HEK293 (cell line): ENCODE measurements around the gene CHRNA5.
"Not testable (repeated sequence)": the region's sequence is repeated elsewhere in the genome, so short reads cannot be mapped to it uniquely, and the experiment has no call there.

Experiments
- CTCF ChIA-PET: fragments of 350-600 bp; formaldehyde crosslinking; extraction: SDS; loops from one replicate; lab custom pipeline; 2021; ENCODE audit warnings: antibody characterized with exemption; lab: Yijun Ruan, JAX
- POLR2A ChIA-PET: fragments of 300-600 bp; formaldehyde crosslinking; extraction: SDS; loops from one replicate; lab custom pipeline; 2020; ENCODE audit warnings: antibody characterized with exemption, inconsistent platforms; lab: Yijun Ruan, JAX
- H3K27ac ChIP-seq: fragments of 200-500 bp; sonication (Bioruptor generic); 2 replicates; pipeline ENCODE4 v1.5.1; 2014; ENCODE audit warnings: low read depth, low read length, control low read depth, inconsistent platforms; ENCODE audit errors: extremely low read depth
- H3K36me3 ChIP-seq, 2 experiments: fragments of 200-500 bp in 1 of 2; sonication (Bioruptor generic) in 1 of 2; 1 replicate in 1 of 2; 2 replicates in 1 of 2; pipeline ENCODE4 v1.5.1; 2014 to 2017; ENCODE audit warnings: inconsistent platforms in 2 of 2, low read length in 2 of 2; ENCODE audit not compliant: control insufficient read depth in 2 of 2, insufficient read depth in 1 of 2
- H3K4me1 ChIP-seq: fragments of 200-500 bp; sonication (Bioruptor generic); 2 replicates; pipeline ENCODE4 v1.5.1; 2014; ENCODE audit warnings: mild to moderate bottlenecking, low read length, inconsistent platforms; ENCODE audit not compliant: control insufficient read depth, insufficient read depth
- H3K4me3 ChIP-seq: 2 replicates; pipeline ENCODE4 v1.5.1; 2011; ENCODE audit warnings: low read depth, mild to moderate bottlenecking, control low read depth, low read length, moderate library complexity
- H3K9me3 ChIP-seq: fragments of 200-500 bp; sonication (Bioruptor generic); 2 replicates; pipeline ENCODE4 v1.5.1; 2014; ENCODE audit warnings: low read depth, low read length, inconsistent platforms; ENCODE audit not compliant: control insufficient read depth, insufficient read depth
- HOXA7 ChIP-seq: sonication (generic); formaldehyde crosslinking; IDR thresholded peaks from 2 replicates; pipeline ENCODE4 v1.8.1; 2022; ENCODE audit warnings: missing genetic modification reagents, borderline replicate concordance
- KLF9 ChIP-seq: fragments of 450-650 bp; formaldehyde crosslinking; IDR thresholded peaks from 2 replicates; pipeline ENCODE4 v1.5.1; 2016; ENCODE audit warnings: missing biosample characterization, missing genetic modification characterization, low read depth
- OSR2 ChIP-seq: fragments of 450-650 bp; formaldehyde crosslinking; IDR thresholded peaks from 2 replicates; pipeline ENCODE4 v1.5.1; 2016; ENCODE audit warnings: missing biosample characterization, missing genetic modification characterization
- REPIN1 ChIP-seq: fragments of 450-650 bp; formaldehyde crosslinking; IDR thresholded peaks from 2 replicates; pipeline ENCODE4 v1.5.1; 2017; ENCODE audit warnings: missing biosample characterization, missing genetic modification characterization, low read depth
- SCRT1 ChIP-seq: fragments of 450-650 bp; formaldehyde crosslinking; IDR thresholded peaks from 2 replicates; pipeline ENCODE4 v1.5.1; 2016; ENCODE audit warnings: missing biosample characterization, missing genetic modification characterization, borderline replicate concordance
- WT1 ChIP-seq: fragments of 450-650 bp; formaldehyde crosslinking; IDR thresholded peaks from 2 replicates; pipeline ENCODE4 v1.5.1; 2016; ENCODE audit warnings: missing biosample characterization, missing genetic modification characterization
- ZFP3 ChIP-seq: fragments of 450-650 bp; formaldehyde crosslinking; IDR thresholded peaks from 2 replicates; pipeline ENCODE4 v1.5.1; 2016; ENCODE audit warnings: low read depth, missing biosample characterization, missing genetic modification characterization
- ZNF133 ChIP-seq: fragments of 450-650 bp; formaldehyde crosslinking; IDR thresholded peaks from 2 replicates; pipeline ENCODE4 v1.5.1; 2016; ENCODE audit warnings: missing biosample characterization, missing genetic modification characterization
- ZNF155 ChIP-seq: fragments of 450-650 bp; formaldehyde crosslinking; IDR thresholded peaks from 2 replicates; pipeline ENCODE4 v1.5.1; 2016; ENCODE audit warnings: missing biosample characterization, missing genetic modification characterization
- ZNF221 ChIP-seq: fragments of 450-650 bp; formaldehyde crosslinking; IDR thresholded peaks from 2 replicates; pipeline ENCODE4 v1.5.1; 2017; ENCODE audit warnings: missing biosample characterization, missing genetic modification characterization, borderline replicate concordance
- ZNF302 ChIP-seq: fragments of 450-650 bp; formaldehyde crosslinking; IDR thresholded peaks from 2 replicates; pipeline ENCODE4 v1.5.1; 2016; ENCODE audit warnings: missing biosample characterization, missing genetic modification characterization, low read depth
- ZNF324 ChIP-seq: fragments of 450-650 bp; formaldehyde crosslinking; IDR thresholded peaks from 2 replicates; pipeline ENCODE4 v1.5.1; 2016; ENCODE audit warnings: missing biosample characterization, missing genetic modification characterization
- ZNF391 ChIP-seq: fragments of 450-650 bp; formaldehyde crosslinking; IDR thresholded peaks from 2 replicates; pipeline ENCODE4 v1.5.1; 2016; ENCODE audit warnings: low read depth, missing biosample characterization, missing genetic modification characterization, borderline replicate concordance
- ZNF571 ChIP-seq: fragments of 450-650 bp; formaldehyde crosslinking; IDR thresholded peaks from 2 replicates; pipeline ENCODE4 v1.5.0; 2017; ENCODE audit warnings: missing biosample characterization, missing genetic modification characterization
- ZNF664 ChIP-seq: fragments of 450-650 bp; formaldehyde crosslinking; IDR thresholded peaks from 2 replicates; pipeline ENCODE4 v1.5.1; 2016; ENCODE audit warnings: missing biosample characterization, missing genetic modification characterization
- ZNF785 ChIP-seq: fragments of 450-650 bp; formaldehyde crosslinking; IDR thresholded peaks from 2 replicates; pipeline ENCODE4 v1.5.1; 2016; ENCODE audit warnings: missing biosample characterization, missing genetic modification characterization
- ZNF830 ChIP-seq: fragments of 450-650 bp; IDR thresholded peaks from 2 replicates; pipeline ENCODE4 v1.5.0; 2018; ENCODE audit warnings: missing biosample characterization, missing genetic modification characterization, low read depth, mild to moderate bottlenecking, moderate library complexity
- ZNF843 ChIP-seq: fragments of 450-650 bp; formaldehyde crosslinking; IDR thresholded peaks from 2 replicates; pipeline ENCODE4 v1.5.1; 2016; ENCODE audit warnings: missing biosample characterization, missing genetic modification characterization
- TF ChIP-seq, protein P1 (sequence below): fragments of 450-650 bp; formaldehyde crosslinking; IDR thresholded peaks from 2 replicates; pipeline ENCODE4 v1.5.0; 2017; ENCODE audit warnings: missing biosample characterization, missing genetic modification characterization, borderline replicate concordance
- TF ChIP-seq, protein P2 (sequence below): fragments of 450-650 bp; formaldehyde crosslinking; optimal IDR thresholded peaks from 2 replicates; pipeline ENCODE3; 2016; ENCODE audit warnings: missing biosample characterization, mild to moderate bottlenecking, missing genetic modification characterization
- TF ChIP-seq, protein P3 (sequence below): fragments of 450-650 bp; formaldehyde crosslinking; IDR thresholded peaks from 2 replicates; pipeline ENCODE4 v1.5.1; 2016; ENCODE audit warnings: missing biosample characterization, missing genetic modification characterization
- TF ChIP-seq, protein P4 (sequence below): fragments of 450-650 bp; formaldehyde crosslinking; IDR thresholded peaks from 2 replicates; pipeline ENCODE4 v1.5.1; 2016; ENCODE audit warnings: missing biosample characterization, missing genetic modification characterization
- TF ChIP-seq, protein P5 (sequence below): fragments of 450-650 bp; formaldehyde crosslinking; IDR thresholded peaks from 2 replicates; pipeline ENCODE4 v1.5.1; 2017; ENCODE audit warnings: missing biosample characterization, missing genetic modification characterization

CHRNA5 gene

DNA sequence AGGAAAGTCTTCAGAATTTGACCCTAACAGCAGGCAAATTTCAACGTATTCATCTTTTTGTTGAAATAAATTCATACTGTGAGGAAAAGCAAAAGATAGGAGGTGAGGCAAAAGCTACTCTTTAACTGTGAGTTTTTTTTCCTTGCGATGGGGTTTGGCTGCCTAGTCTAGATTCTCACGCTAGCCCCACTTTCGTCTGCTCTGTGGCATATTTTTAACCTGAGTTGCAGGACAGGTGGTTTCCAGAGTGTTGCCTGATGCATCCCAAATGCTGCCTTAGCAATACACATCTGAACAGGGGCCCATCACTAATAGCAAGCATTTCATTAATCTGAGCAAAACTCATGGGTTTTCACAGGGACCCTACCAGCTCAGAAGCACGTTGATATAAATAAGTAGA, 13.4 kb upstream of the CHRNA5 start:
- H3K36me3 ChIP-seq, result peaks cover 35 to 44% of the 10 kb centered on the region in 2 experiments
- no peaks in the 10 kb centered on the region for H3K4me1 ChIP-seq
- no peak overlapping the region for H3K27ac ChIP-seq
- no peaks in the 10 kb centered on the region for H3K9me3 ChIP-seq
- ChIA-PET POLR2A (interaction anchor here (2.3 to 2.5 kb wide), 2 partner anchors 12 to 13 kb away, joined by 7 to 25 read pairs; partner anchors contain the start of genes CHRNA5 and PSMA4), CTCF (interaction anchor here (0.5 to 0.9 kb wide), 4 partner anchors 63 to 593 kb away, joined by 3 read pairs; no protein-coding TSS in a partner anchor)
- TF ChIP-seq ZNF664, result no peak
- no peak for TF ChIP-seq ZFP3 (tag by site-specific recombination)
- no peak for TF ChIP-seq ZNF830
- TF ChIP-seq REPIN1 (tag by site-specific recombination), result no peak
- TF ChIP-seq, protein P1, sequence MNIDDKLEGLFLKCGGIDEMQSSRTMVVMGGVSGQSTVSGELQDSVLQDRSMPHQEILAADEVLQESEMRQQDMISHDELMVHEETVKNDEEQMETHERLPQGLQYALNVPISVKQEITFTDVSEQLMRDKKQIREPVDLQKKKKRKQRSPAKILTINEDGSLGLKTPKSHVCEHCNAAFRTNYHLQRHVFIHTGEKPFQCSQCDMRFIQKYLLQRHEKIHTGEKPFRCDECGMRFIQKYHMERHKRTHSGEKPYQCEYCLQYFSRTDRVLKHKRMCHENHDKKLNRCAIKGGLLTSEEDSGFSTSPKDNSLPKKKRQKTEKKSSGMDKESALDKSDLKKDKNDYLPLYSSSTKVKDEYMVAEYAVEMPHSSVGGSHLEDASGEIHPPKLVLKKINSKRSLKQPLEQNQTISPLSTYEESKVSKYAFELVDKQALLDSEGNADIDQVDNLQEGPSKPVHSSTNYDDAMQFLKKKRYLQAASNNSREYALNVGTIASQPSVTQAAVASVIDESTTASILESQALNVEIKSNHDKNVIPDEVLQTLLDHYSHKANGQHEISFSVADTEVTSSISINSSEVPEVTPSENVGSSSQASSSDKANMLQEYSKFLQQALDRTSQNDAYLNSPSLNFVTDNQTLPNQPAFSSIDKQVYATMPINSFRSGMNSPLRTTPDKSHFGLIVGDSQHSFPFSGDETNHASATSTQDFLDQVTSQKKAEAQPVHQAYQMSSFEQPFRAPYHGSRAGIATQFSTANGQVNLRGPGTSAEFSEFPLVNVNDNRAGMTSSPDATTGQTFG (tag by site-specific recombination), result no peak
- TF ChIP-seq ZNF391 (tag by site-specific recombination), result no peak
- TF ChIP-seq ZNF843 (tag by site-specific recombination), result no peak
- no peak for TF ChIP-seq ZNF324 (tag by site-specific recombination)
- TF ChIP-seq ZNF785 (tag by site-specific recombination), result no peak
- no peak for TF ChIP-seq OSR2 (tag by site-specific recombination)
- no peak for TF ChIP-seq ZNF133 (tag by site-specific recombination)
- no peak for TF ChIP-seq WT1 (tag by site-specific recombination)
- no peak for TF ChIP-seq ZNF571 (tag by site-specific recombination)
- no peak for TF ChIP-seq ZNF221 (tag by site-specific recombination)
- TF ChIP-seq, protein P2, sequence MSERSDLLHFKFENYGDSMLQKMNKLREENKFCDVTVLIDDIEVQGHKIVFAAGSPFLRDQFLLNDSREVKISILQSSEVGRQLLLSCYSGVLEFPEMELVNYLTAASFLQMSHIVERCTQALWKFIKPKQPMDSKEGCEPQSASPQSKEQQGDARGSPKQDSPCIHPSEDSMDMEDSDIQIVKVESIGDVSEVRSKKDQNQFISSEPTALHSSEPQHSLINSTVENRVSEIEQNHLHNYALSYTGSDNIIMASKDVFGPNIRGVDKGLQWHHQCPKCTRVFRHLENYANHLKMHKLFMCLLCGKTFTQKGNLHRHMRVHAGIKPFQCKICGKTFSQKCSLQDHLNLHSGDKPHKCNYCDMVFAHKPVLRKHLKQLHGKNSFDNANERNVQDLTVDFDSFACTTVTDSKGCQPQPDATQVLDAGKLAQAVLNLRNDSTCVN, result no peak
- TF ChIP-seq, protein P3, sequence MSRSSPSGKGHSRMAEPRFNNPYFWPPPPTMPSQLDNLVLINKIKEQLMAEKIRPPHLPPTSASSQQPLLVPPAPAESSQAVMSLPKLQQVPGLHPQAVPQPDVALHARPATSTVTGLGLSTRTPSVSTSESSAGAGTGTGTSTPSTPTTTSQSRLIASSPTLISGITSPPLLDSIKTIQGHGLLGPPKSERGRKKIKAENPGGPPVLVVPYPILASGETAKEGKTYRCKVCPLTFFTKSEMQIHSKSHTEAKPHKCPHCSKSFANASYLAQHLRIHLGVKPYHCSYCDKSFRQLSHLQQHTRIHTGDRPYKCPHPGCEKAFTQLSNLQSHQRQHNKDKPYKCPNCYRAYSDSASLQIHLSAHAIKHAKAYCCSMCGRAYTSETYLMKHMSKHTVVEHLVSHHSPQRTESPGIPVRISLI (tag by site-specific recombination), result no peak
- TF ChIP-seq, protein P4, sequence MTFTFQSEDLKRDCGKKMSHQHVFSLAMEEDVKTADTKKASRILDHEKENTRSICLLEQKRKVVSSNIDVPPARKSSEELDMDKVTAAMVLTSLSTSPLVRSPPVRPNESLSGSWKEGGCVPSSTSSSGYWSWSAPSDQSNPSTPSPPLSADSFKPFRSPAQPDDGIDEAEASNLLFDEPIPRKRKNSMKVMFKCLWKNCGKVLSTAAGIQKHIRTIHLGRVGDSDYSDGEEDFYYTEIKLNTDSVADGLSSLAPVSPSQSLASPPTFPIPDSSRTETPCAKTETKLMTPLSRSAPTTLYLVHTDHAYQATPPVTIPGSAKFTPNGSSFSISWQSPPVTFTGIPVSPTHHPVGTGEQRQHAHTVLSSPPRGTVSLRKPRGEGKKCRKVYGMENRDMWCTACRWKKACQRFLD (tag by site-specific recombination), result no peak
- no peak for TF ChIP-seq SCRT1 (tag by site-specific recombination)
- no peak overlapping the region for H3K4me3 ChIP-seq

DNA sequence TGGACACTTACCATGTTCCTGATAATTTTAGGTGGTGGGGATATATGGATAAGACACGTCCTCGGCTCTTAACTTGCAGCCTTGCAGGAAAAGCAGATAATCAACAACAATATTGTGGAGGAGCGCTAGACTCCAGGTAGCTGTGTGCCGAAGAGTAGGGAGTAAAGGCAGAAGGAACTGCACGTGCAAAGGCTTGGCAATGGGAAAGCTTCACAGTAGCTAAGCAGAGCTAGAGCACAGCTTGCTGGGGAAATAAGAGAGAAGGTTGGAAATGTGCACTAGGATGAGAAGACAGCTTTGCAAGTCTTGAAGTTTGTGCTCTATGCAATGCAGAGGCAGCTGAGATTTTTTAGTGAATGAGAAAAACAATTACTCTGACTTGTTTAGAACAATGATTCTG, 12.7 kb upstream of the CHRNA5 start:
- Histone ChIP-seq H3K36me3 (peaks cover 28 to 37% of the 10 kb centered on the region in 2 experiments), H3K4me3 (no peak overlapping the region), H3K4me1 (no peaks in the 10 kb centered on the region), H3K9me3 (no peaks in the 10 kb centered on the region), H3K27ac (no peak overlapping the region)
- POLR2A ChIA-PET, result interaction anchor here (2.3 to 2.5 kb wide), 2 partner anchors 12 to 13 kb away, joined by 7 to 25 read pairs; partner anchors contain the start of genes CHRNA5 and PSMA4
- TF ChIP-seq, protein P5, sequence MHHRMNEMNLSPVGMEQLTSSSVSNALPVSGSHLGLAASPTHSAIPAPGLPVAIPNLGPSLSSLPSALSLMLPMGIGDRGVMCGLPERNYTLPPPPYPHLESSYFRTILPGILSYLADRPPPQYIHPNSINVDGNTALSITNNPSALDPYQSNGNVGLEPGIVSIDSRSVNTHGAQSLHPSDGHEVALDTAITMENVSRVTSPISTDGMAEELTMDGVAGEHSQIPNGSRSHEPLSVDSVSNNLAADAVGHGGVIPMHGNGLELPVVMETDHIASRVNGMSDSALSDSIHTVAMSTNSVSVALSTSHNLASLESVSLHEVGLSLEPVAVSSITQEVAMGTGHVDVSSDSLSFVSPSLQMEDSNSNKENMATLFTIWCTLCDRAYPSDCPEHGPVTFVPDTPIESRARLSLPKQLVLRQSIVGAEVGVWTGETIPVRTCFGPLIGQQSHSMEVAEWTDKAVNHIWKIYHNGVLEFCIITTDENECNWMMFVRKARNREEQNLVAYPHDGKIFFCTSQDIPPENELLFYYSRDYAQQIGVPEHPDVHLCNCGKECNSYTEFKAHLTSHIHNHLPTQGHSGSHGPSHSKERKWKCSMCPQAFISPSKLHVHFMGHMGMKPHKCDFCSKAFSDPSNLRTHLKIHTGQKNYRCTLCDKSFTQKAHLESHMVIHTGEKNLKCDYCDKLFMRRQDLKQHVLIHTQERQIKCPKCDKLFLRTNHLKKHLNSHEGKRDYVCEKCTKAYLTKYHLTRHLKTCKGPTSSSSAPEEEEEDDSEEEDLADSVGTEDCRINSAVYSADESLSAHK (tag by site-specific recombination), result no peak
- TF ChIP-seq HOXA7 (CRISPR knock-in tag) (no peak), ZNF155 (no peak), KLF9 (no peak), ZNF302 (tag by site-specific recombination) (no peak)
- CTCF ChIA-PET, result interaction anchor here (0.9 kb wide), 1 partner anchor 62 kb away, joined by 3 read pairs; no protein-coding TSS in a partner anchor

DNA sequence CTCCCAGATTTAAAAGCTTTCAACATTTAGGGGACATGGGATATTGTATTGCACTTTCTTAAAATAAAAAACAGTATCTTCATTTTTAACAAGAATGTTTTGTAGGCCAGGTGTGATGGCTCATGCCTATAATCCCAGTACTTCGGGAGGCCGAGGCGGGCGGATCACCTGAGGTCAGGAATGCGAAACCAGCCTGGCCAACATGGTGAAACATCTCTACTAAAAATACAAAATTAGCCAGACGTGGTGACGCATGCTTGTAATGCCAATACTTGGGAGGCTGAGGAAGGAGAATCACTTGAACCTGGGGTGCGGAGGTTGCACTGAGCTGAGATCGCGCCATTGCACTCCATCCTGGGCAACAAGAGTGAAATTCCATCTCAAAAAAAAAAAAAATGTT, 5.1 kb upstream of the CHRNA5 start:
- H3K9me3 ChIP-seq, H3K4me1 ChIP-seq, H3K36me3 ChIP-seq, POLR2A ChIA-PET, H3K27ac ChIP-seq, H3K4me3 ChIP-seq: not testable (repeated sequence)
- CTCF ChIA-PET, result interaction anchor here (0.6 kb wide), 1 partner anchor 99 kb away, joined by 3 read pairs; no protein-coding TSS in a partner anchor
